Heart left ventricle (tissue), 16 donors: ENCODE data around the gene LRRC3. TPM values are rescaled to one million over a fixed set of nuclear protein-coding genes. Genes with fewer than 3 reads are reported as not detected.

Experiments used
- ATAC-seq, 4 donors: fragments of 200-7000 bp; cut with Tn5 transposase; one replicate each; pipeline ENCODE4 v1.9.1; 2020 to 2022; ENCODE audit warnings: moderate library complexity in 4 of 4, mild to moderate bottlenecking in 3 of 4, moderate number of reproducible peaks in 1 of 4
- DNase-seq, 5 donors: peaks; one replicate each; pipeline ENCODE4 v3.0.0-alpha.2; 2020
- H3K27ac ChIP-seq, 12 donors: fragments of 200-600 bp; sonication (generic) in 4 of 12; one replicate each; pipeline versions ENCODE4 v1.5.0 to v1.8.0; 2016 to 2022; ENCODE audit warnings: mild to moderate bottlenecking in 2 of 12
- H3K27me3 ChIP-seq, 9 donors: fragments of 200-600 bp; sonication (generic) in 2 of 9; one replicate each; pipeline versions ENCODE4 v1.5.1 to v1.8.0; 2016 to 2022; ENCODE audit warnings: mild to moderate bottlenecking in 3 of 9
- H3K36me3 ChIP-seq, 9 donors: fragments of 200-600 bp; sonication (generic) in 2 of 9; one replicate each; pipeline versions ENCODE4 v1.5.0 to v1.8.0; 2018 to 2022; ENCODE audit warnings: mild to moderate bottlenecking in 2 of 9
- H3K4me1 ChIP-seq, 12 donors: fragments of 200-600 bp; sonication (generic) in 4 of 12; one replicate each; pipeline versions ENCODE4 v1.5.0 to v1.8.0; 2016 to 2022; ENCODE audit warnings: mild to moderate bottlenecking in 3 of 12
- H3K4me3 ChIP-seq, 12 donors: fragments of 200-600 bp; sonication (generic) in 4 of 12; one replicate each; pipeline versions ENCODE4 v1.5.0 to v1.8.0; 2017 to 2022; ENCODE audit warnings: mild to moderate bottlenecking in 9 of 12, moderate library complexity in 4 of 12
- H3K9me3 ChIP-seq, 12 donors: fragments of 200-600 bp; sonication (generic) in 4 of 12; one replicate each; pipeline versions ENCODE4 v1.5.0 to v1.8.0; 2016 to 2022; ENCODE audit warnings: mild to moderate bottlenecking in 1 of 12
- POLR2A ChIP-seq, 2 donors: fragments of 450-650 bp; IDR thresholded peaks; one replicate each; pipeline ENCODE4 v1.6.1; 2017; ENCODE audit warnings: antibody characterized with exemption in 2 of 2, mild to moderate bottlenecking in 2 of 2, moderate library complexity in 2 of 2
- WGBS, 4 donors: extraction: QIAGEN DNeasy Blood & Tissue Kit in 2 of 4; methylation state at CpG; one replicate each; pipeline versions ENCODE4 v1.1.5 to v1.1.7; 2013 to 2018; 5-methylcytosine and 5-hydroxymethylcytosine counted together
- intact Hi-C, 10 donors: fragments of 100-400 bp; cut with DNase I; formaldehyde crosslinking; loops; one replicate each; pipeline versions ENCODE4 v1.11.1 to v1.14.2; 2022
- polyA plus RNA-seq, 2 donors: library from polyadenylated mRNA; stranded (reverse); fragments of 200-250 nt; gene quantifications; one replicate each; pipeline ENCODE4 v1.2.3, GENCODE V29; 2013
- total RNA-seq, 9 donors: library from RNA; depleted of rRNA in 2 of 9; stranded (reverse); fragments of >200 nt in 2 of 9; fragmentation: NEBNext Ultra II Directional in 3 of 9; extraction: Animal tissue kit (Norgen Biotek cat#: 25700) in 3 of 9; gene quantifications; one replicate each; pipeline versions ENCODE4 v1.1.0 to v1.2.4, GENCODE V29; 2016 to 2023
- TF ChIP-seq, protein P1 (sequence below), 12 donors: fragments of 200-600 bp; sonication (generic) in 4 of 12; IDR thresholded peaks; one replicate each; pipeline versions ENCODE4 v1.5.0 to v1.8.0; 2018 to 2022; ENCODE audit warnings: antibody characterized with exemption in 12 of 12, mild to moderate bottlenecking in 5 of 12
- donor health status: ischemic (EF 13 %, LVEDD 7.1; RV severe dilation, severe dysfunction).
- donor health status: healthy with polysubstance abuse.
- donor health status: DM: no; HTN: yes; CAD: no.
- donor health status: DM: no; HTN: no; CAD: no.
- donor health status: ischemic (EF 25% LVEDD 6.9; RV normal size, moderate dysfunction).
- donor health status: ischemic (EF 25% LVEDD 5.7; RV mildly dilated, moderate dysfunction).
- donor health status: healthy.
- donor health status: DM: yes; HTN: yes; CAD: no.
- donor health status: ischemic (EF 35%, LVEDD 5.7; RV mildly dilated, moderate dysfunction).
- donor health status: nonischemic (EF 11% LVEDD 7.7; RV severe dilation, severe dysfunction).
- donor health status: DM: yes; HTN: yes; CAD: no.
- donor health status: PGD.
- donor health status: ischemic (EF 29% LVEDD 5.4; RV normal size, mild dysfunction).
- donor health status: nonischemic (EF 23%, LVEDD 6.1; RV moderate dilation, normal function).

The LRRC3 gene
- total and polyA plus RNA-seq, 11 donors: 1.4 to 5.8 (median 2.3) TPM

DNA sequence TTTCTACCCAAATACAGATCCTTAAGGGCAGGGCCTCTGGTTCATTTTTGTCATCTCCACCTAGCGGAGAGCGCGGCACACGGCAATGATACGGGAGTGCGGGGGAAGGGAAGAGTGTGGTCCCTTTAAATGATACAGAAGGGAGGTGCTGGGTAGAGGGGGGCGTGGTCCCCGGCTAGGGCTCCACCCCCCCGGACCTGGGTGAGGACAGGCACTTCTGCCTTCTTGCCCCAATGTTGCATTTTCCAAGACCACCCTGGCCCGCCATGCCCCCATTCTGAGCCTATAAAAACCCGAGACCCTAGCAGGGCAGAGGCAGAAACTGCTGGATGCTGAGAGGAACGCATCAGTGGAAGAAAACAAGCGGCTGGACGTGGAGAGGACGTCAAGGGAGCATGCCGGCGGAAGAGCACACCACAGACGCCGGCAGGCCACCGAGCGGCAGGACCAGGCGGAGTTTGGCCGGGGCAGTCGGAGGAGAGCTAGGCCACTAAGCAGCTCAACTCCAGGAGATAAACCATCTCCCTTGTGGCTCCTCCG lies 30.0 kb downstream of the LRRC3 start:
- H3K4me3 ChIP-seq: peak overlapping the region in 7 of 12 donors; percentile 8 to 43 (median 29)
- H3K4me1 ChIP-seq: no peaks in the 10 kb centered on the region
- intact Hi-C loops: no loop called here
- peak in 3 of 4 donors; percentile 36 to 82 (median 76) for ATAC-seq
- 49 to 72% (median 63%) methylated on average over 25 of the region's 25 CpGs for WGBS, 4 donors
- TF ChIP-seq POLR2A (IDR thresholded peaks at IDR 0.05): no peak
- TF ChIP-seq, protein P1, sequence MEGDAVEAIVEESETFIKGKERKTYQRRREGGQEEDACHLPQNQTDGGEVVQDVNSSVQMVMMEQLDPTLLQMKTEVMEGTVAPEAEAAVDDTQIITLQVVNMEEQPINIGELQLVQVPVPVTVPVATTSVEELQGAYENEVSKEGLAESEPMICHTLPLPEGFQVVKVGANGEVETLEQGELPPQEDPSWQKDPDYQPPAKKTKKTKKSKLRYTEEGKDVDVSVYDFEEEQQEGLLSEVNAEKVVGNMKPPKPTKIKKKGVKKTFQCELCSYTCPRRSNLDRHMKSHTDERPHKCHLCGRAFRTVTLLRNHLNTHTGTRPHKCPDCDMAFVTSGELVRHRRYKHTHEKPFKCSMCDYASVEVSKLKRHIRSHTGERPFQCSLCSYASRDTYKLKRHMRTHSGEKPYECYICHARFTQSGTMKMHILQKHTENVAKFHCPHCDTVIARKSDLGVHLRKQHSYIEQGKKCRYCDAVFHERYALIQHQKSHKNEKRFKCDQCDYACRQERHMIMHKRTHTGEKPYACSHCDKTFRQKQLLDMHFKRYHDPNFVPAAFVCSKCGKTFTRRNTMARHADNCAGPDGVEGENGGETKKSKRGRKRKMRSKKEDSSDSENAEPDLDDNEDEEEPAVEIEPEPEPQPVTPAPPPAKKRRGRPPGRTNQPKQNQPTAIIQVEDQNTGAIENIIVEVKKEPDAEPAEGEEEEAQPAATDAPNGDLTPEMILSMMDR (IDR thresholded peaks at IDR 0.05): peak in 2 of 12 donors; percentile 13 to 34
- H3K9me3 ChIP-seq: no peaks in the 10 kb centered on the region
- peaks cover 0 to 20% (median 0%) of the 10 kb centered on the region in 9 donors for H3K27me3 ChIP-seq
- no peaks in the 10 kb centered on the region for H3K36me3 ChIP-seq
- DNase-seq: no peak
- H3K27ac ChIP-seq: no peak overlapping the region

DNA sequence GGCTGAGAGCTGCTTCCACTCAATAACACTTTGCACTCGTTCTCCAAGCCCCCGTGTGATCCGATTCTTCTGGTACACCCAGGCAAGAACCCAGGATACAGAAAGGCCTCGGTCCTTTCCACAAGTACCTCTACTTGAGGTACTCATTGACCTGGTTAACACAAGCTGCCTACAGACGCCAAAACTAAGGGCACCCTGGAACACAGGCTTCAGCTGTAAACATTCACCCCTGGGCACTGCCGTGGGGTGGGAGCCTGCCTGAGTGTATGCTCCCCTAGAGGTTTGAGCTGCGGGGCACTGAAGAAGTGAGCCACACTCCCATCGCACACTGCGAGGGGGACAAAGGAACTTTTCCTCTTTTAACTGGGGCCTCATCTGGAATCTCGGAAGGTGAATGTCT lies 30.5 kb downstream of the LRRC3 start:
- Histone ChIP-seq H3K4me1 (no peaks in the 10 kb centered on the region), H3K27me3 (peaks cover 0 to 20% (median 0%) of the 10 kb centered on the region in 9 donors), H3K27ac (no peak overlapping the region), H3K9me3 (no peaks in the 10 kb centered on the region), H3K36me3 (no peaks in the 10 kb centered on the region), H3K4me3 (peak overlapping the region in 6 of 12 donors; percentile 8 to 43 (median 30))
- ATAC-seq (peak in 2 of 4 donors; percentile 16 to 21), DNase-seq (no peak)
- intact Hi-C loops: no loop called here
- TF ChIP-seq, protein P1 (IDR thresholded peaks at IDR 0.05): no peak
- TF ChIP-seq POLR2A (IDR thresholded peaks at IDR 0.05): no peak
- 56 to 69% (median 61%) methylated on average over 9 to 10 of the region's 10 CpGs for WGBS, 4 donors

DNA sequence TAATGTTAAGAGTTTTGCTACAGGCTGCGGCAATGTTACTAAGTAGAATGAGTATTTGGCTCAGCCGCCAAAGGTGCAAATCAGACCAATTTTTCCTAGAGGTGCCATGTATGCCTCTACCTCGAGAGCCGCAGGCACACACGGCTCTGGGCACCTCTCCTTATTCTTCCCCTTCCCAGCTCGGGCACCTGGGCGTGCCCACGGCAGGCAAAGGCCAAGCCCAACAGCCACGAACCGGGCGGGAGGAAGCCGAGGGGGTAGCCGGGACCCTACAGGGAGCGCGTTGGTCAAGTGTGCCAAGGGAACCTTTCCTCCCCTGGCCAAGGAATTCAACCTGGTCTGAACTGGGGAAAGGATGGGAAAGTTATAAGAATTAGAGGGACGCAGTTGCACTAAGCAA lies 31.0 kb downstream of the LRRC3 start:
- Histone ChIP-seq H3K4me1 (no peaks in the 10 kb centered on the region), H3K27me3 (peaks cover 0 to 20% (median 0%) of the 10 kb centered on the region in 9 donors), H3K4me3 (peak overlapping the region in 3 of 12 donors; percentile 23 to 43 (median 42)), H3K36me3 (no peaks in the 10 kb centered on the region), H3K9me3 (no peaks in the 10 kb centered on the region), H3K27ac (no peak overlapping the region)
- intact Hi-C loops: no loop called here
- DNase-seq (no peak), ATAC-seq (no peak)
- 79 to 88% (median 82%) methylated on average over 16 of the region's 16 CpGs for WGBS, 4 donors
- TF ChIP-seq, protein P1 (IDR thresholded peaks at IDR 0.05): no peak
- TF ChIP-seq POLR2A (IDR thresholded peaks at IDR 0.05): no peak

DNA sequence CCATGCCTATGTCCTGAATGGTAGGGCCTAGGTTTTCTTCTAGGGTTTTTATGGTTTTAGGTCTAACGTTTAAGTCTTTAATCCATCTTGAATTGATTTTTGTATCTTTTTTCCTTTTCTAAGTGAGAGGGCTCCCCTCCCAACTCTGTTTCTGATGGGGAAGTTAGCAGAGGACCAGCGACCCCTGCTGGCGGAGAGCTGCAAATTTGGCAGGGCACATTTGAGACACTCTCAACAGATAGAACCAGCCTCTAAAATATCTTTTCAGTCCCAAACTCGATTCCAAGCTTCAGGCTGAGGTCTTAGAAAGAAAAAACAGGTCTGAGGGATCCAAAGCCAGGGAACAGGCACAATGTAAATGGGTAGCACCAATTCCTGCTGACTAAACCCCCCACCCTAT lies 32.5 kb downstream of the LRRC3 start:
- intact Hi-C loops: no loop called here
- 33 to 44% (median 41%) methylated on average over 4 of the region's 4 CpGs for WGBS, 4 donors
- H3K4me3 ChIP-seq: no peak overlapping the region
- H3K27ac ChIP-seq: no peak overlapping the region
- TF ChIP-seq, protein P1 (IDR thresholded peaks at IDR 0.05): peak in 8 of 12 donors; percentile 22 to 46 (median 33)
- no peak for TF ChIP-seq POLR2A (IDR thresholded peaks at IDR 0.05)
- H3K27me3 ChIP-seq: peaks cover 0 to 12% (median 0%) of the 10 kb centered on the region in 9 donors
- DNase-seq (no peak), ATAC-seq (no peak)
- no peaks in the 10 kb centered on the region for H3K36me3 ChIP-seq
- H3K4me1 ChIP-seq: no peaks in the 10 kb centered on the region
- peaks cover 0 to 10% (median 2%) of the 10 kb centered on the region in 12 donors for H3K9me3 ChIP-seq
